H1 (cell line): ENCODE results near the gene ZIM2. TPM values are rescaled to one million over a fixed set of nuclear protein-coding genes. Genes with fewer than 3 reads are reported as not detected.

Experiments used
- CTCF ChIA-PET: fragments of 300-600 bp; sonication (Branson Sonifier 250); formaldehyde crosslinking; loops from one replicate; lab custom pipeline; 2021; ENCODE audit not compliant: partially characterized antibody; lab: Charles Lee
- POLR2A ChIA-PET: fragments of 300-600 bp; sonication (Branson Sonifier 250); formaldehyde crosslinking; loops from one replicate; lab custom pipeline; 2021; ENCODE audit warnings: inconsistent platforms; ENCODE audit not compliant: partially characterized antibody; lab: Charles Lee
- DNase-seq, 2 experiments: peaks; one replicate each; pipeline versions ENCODE4 v3.0.0 to v3.0.0-alpha.2; 2010 to 2022; ENCODE audit warnings: low spot score in 2 of 2, low read depth in 1 of 2, mixed read lengths in 1 of 2
- FAIRE-seq: peaks from 2 replicates; lab custom pipeline; 2011; peaks lifted over from hg19 to GRCh38; lab: Jason Lieb, UNC
- H2AFZ ChIP-seq: 2 replicates; pipeline ENCODE4 v1.8.1; 2012; ENCODE audit warnings: low read length, inconsistent platforms
- H2AK5ac ChIP-seq: 2 replicates; pipeline ENCODE4 v1.6.1; 2013; ENCODE audit warnings: low read depth, low read length
- H2BK120ac ChIP-seq: replicated peaks from 2 replicates; pipeline ENCODE3; 2013; ENCODE audit warnings: low read depth, low read length, inconsistent platforms
- H2BK12ac ChIP-seq: 2 replicates; pipeline ENCODE4 v1.6.1; 2013; ENCODE audit warnings: low read depth, low read length
- H2BK15ac ChIP-seq: 2 replicates; pipeline ENCODE4 v1.6.1; 2013; ENCODE audit warnings: low read length
- H2BK20ac ChIP-seq: 2 replicates; pipeline ENCODE4 v1.6.1; 2013; ENCODE audit warnings: low read length
- H2BK5ac ChIP-seq: 2 replicates; pipeline ENCODE4 v1.6.1; 2013; ENCODE audit warnings: low read depth, low read length
- H3K14ac ChIP-seq: 2 replicates; pipeline ENCODE4 v1.6.1; 2013; ENCODE audit warnings: inconsistent platforms; ENCODE audit not compliant: insufficient read length
- H3K18ac ChIP-seq: 2 replicates; pipeline ENCODE4 v1.6.1; 2013; ENCODE audit warnings: low read length; ENCODE audit errors: extremely low read depth
- H3K23ac ChIP-seq: 2 replicates; pipeline ENCODE4 v1.6.1; 2013; ENCODE audit warnings: inconsistent platforms; ENCODE audit not compliant: insufficient read length
- H3K23me2 ChIP-seq: 2 replicates; pipeline ENCODE4 v1.6.1; 2013; ENCODE audit warnings: low read depth, low read length
- H3K27ac ChIP-seq: 2 replicates; pipeline ENCODE4 v1.6.1; 2011; ENCODE audit warnings: low read depth, low read length, inconsistent platforms
- H3K27me3 ChIP-seq, 4 experiments: replicated peaks in 1 of 4; 1 replicate in 1 of 4; 2 replicates in 3 of 4; pipeline versions ENCODE4 v1.6.1 to v1.8.1; 2011 to 2013; ENCODE audit warnings: low read length in 3 of 4, mild to moderate bottlenecking in 3 of 4, inconsistent platforms in 2 of 4, mixed read lengths in 2 of 4, moderate library complexity in 1 of 4; ENCODE audit not compliant: control insufficient read depth in 3 of 4, insufficient read depth in 3 of 4; ENCODE audit errors: extremely low read depth in 1 of 4
- H3K36me3 ChIP-seq, 4 experiments: 2 replicates each; pipeline versions ENCODE4 v1.6.1 to v1.8.1; 2011 to 2013; ENCODE audit warnings: mild to moderate bottlenecking in 4 of 4, low read length in 3 of 4, moderate library complexity in 2 of 4, control low read depth in 1 of 4, inconsistent platforms in 1 of 4; ENCODE audit not compliant: insufficient read depth in 4 of 4, control insufficient read depth in 2 of 4
- H3K4ac ChIP-seq: replicated peaks from 2 replicates; pipeline ENCODE3; 2013; ENCODE audit warnings: low read length, low read depth, mixed read lengths, inconsistent platforms; ENCODE audit not compliant: insufficient read length
- H3K4me1 ChIP-seq, 4 experiments: replicated peaks in 1 of 4; 1 replicate in 1 of 4; 2 replicates in 3 of 4; pipeline versions ENCODE4 v1.6.1 to v1.8.1; 2011 to 2013; ENCODE audit warnings: low read length in 3 of 4, inconsistent platforms in 2 of 4, mixed read lengths in 1 of 4; ENCODE audit not compliant: insufficient read depth in 4 of 4, control insufficient read depth in 3 of 4
- H3K4me2 ChIP-seq, 2 experiments: 2 replicates each; pipeline versions ENCODE4 v1.6.1 to v1.8.1; 2011 to 2013; ENCODE audit warnings: low read depth in 2 of 2, low read length in 2 of 2, control low read depth in 1 of 2, inconsistent platforms in 1 of 2, mild to moderate bottlenecking in 1 of 2; ENCODE audit not compliant: insufficient read depth in 1 of 2
- H3K4me3 ChIP-seq, 4 experiments: fragments of 200-600, 300-600 bp in 1 of 4; sonication (generic), shearing (Covaris generic), sonication (Bioruptor Twin) in 1 of 4; 2 replicates each; pipeline versions ENCODE4 v1.5.1 to v1.8.1; 2011 to 2016; ENCODE audit warnings: low read length in 4 of 4, low read depth in 3 of 4, control low read depth in 2 of 4, inconsistent platforms in 2 of 4, mild to moderate bottlenecking in 2 of 4, mixed read lengths in 1 of 4, moderate library complexity in 1 of 4; ENCODE audit not compliant: insufficient read depth in 2 of 4; ENCODE audit errors: extremely low read depth in 1 of 4
- H3K56ac ChIP-seq: replicated peaks from 2 replicates; pipeline ENCODE3; 2013; ENCODE audit warnings: low read depth, mild to moderate bottlenecking, mixed read lengths, low read length, inconsistent platforms; ENCODE audit not compliant: insufficient read length
- H3K79me1 ChIP-seq: 2 replicates; pipeline ENCODE4 v1.6.1; 2013; ENCODE audit warnings: low read depth, low read length, control low read depth
- H3K79me2 ChIP-seq, 2 experiments: 2 replicates each; pipeline versions ENCODE4 v1.6.1 to v1.8.1; 2012 to 2013; ENCODE audit warnings: low read length in 2 of 2, mild to moderate bottlenecking in 2 of 2, inconsistent platforms in 1 of 2; ENCODE audit not compliant: insufficient read depth in 2 of 2, control insufficient read depth in 1 of 2
- H3K9ac ChIP-seq, 4 experiments: replicated peaks in 1 of 4; 1 replicate in 1 of 4; 2 replicates in 3 of 4; pipeline versions ENCODE4 v1.6.1 to v1.8.1; 2011 to 2013; ENCODE audit warnings: low read depth in 3 of 4, low read length in 3 of 4, control low read depth in 2 of 4, mild to moderate bottlenecking in 2 of 4, moderate library complexity in 2 of 4, inconsistent platforms in 1 of 4; ENCODE audit errors: extremely low read depth in 1 of 4
- H3K9me3 ChIP-seq, 2 experiments: 2 replicates each; pipeline versions ENCODE4 v1.6.1 to v1.8.1; 2012 to 2013; ENCODE audit warnings: mild to moderate bottlenecking in 2 of 2, moderate library complexity in 2 of 2, control low read depth in 1 of 2, inconsistent platforms in 1 of 2, low read depth in 1 of 2, low read length in 1 of 2, mixed read lengths in 1 of 2; ENCODE audit not compliant: insufficient read depth in 2 of 2
- H4K20me1 ChIP-seq, 2 experiments: replicated peaks in 1 of 2; 2 replicates each; pipeline versions ENCODE3 to v1.8.1; 2011 to 2013; ENCODE audit warnings: inconsistent platforms in 2 of 2, low read length in 2 of 2, mild to moderate bottlenecking in 1 of 2; ENCODE audit not compliant: insufficient read depth in 2 of 2, control insufficient read depth in 1 of 2
- H4K5ac ChIP-seq: 2 replicates; pipeline ENCODE4 v1.6.1; 2013; ENCODE audit warnings: low read length, low read depth, mixed read lengths, inconsistent platforms; ENCODE audit not compliant: insufficient read length
- H4K8ac ChIP-seq: 2 replicates; pipeline ENCODE4 v1.8.0; 2013; ENCODE audit warnings: mild to moderate bottlenecking, moderate library complexity, low read length, inconsistent platforms; ENCODE audit not compliant: insufficient read depth; ENCODE audit errors: extremely low read depth
- H4K91ac ChIP-seq: replicated peaks from 2 replicates; pipeline ENCODE3; 2013; ENCODE audit warnings: low read length, mixed read lengths, inconsistent platforms; ENCODE audit not compliant: insufficient read length
- ASH2L ChIP-seq: fragments of 200-600, 300-600 bp; sonication (generic); IDR thresholded peaks from one replicate; pipeline ENCODE4 v1.7.1; 2017; ENCODE audit warnings: low read length
- BRCA1 ChIP-seq: IDR thresholded peaks from 2 replicates; pipeline ENCODE4 v1.6.1; 2012; ENCODE audit warnings: low read depth, low read length, improper control_type of control experiment
- CHD1 ChIP-seq: IDR thresholded peaks from 2 replicates; pipeline ENCODE4 v1.6.1; 2012; ENCODE audit warnings: low read depth, low read length, improper control_type of control experiment
- HDAC6 ChIP-seq: IDR thresholded peaks from one replicate; pipeline ENCODE4 v1.7.1; 2012; ENCODE audit warnings: low read depth, mild to moderate bottlenecking, inconsistent platforms, low read length, moderate library complexity
- RAD21 ChIP-seq, 2 experiments: IDR thresholded peaks in 1 of 2; conservative IDR thresholded peaks in 1 of 2; 2 replicates each; pipeline ENCODE4 v1.6.1; 2011; ENCODE audit warnings: low read depth in 2 of 2, low read length in 2 of 2, improper control_type of control experiment in 1 of 2, inconsistent platforms in 1 of 2, mild to moderate bottlenecking in 1 of 2, moderate library complexity in 1 of 2
- RBBP5 ChIP-seq: IDR thresholded peaks from 2 replicates; pipeline ENCODE4 v1.7.1; 2012; ENCODE audit warnings: low read depth, mild to moderate bottlenecking, inconsistent platforms, low read length, moderate library complexity, borderline replicate concordance
- RFX5 ChIP-seq: IDR thresholded peaks from 2 replicates; pipeline ENCODE4 v1.6.1; 2011; ENCODE audit warnings: low read depth, low read length, improper control_type of control experiment, borderline replicate concordance
- SIX5 ChIP-seq: IDR thresholded peaks from 2 replicates; pipeline ENCODE4 v1.6.1; 2011; ENCODE audit warnings: mild to moderate bottlenecking, low read depth, low read length
- TAF1 ChIP-seq: IDR thresholded peaks from 2 replicates; pipeline ENCODE4 v1.6.1; 2011; ENCODE audit warnings: mild to moderate bottlenecking, low read depth, low read length
- TAF7 ChIP-seq: optimal IDR thresholded peaks from 2 replicates; pipeline ENCODE3; 2011; ENCODE audit warnings: low read depth, mild to moderate bottlenecking, inconsistent platforms, low read length, moderate library complexity, borderline replicate concordance
- TEAD4 ChIP-seq: IDR thresholded peaks from 2 replicates; pipeline ENCODE4 v1.6.1; 2012; ENCODE audit warnings: low read depth, low read length, inconsistent platforms, mixed read lengths
- WGBS, 2 experiments: shearing (Covaris generic) in 1 of 2; methylation state at CpG; one replicate each; pipeline versions ENCODE4 v1.1.6 to v1.1.7; 2013 to 2015; ENCODE audit warnings: low lambda C conversion rate in 2 of 2, mixed read lengths in 2 of 2, inconsistent platforms in 1 of 2, low coverage in 1 of 2, missing lambda C conversion rate in 1 of 2; ENCODE audit not compliant: insufficient replicate concordance in 2 of 2, insufficient coverage in 1 of 2, insufficient read length in 1 of 2; ENCODE audit errors: extremely low coverage in 1 of 2, missing lambda C conversion rate in 1 of 2; 5-methylcytosine and 5-hydroxymethylcytosine counted together
- polyA plus RNA-seq, 7 experiments: library from polyadenylated mRNA; depleted of rRNA in 3 of 7; stranded (reverse) in 5 of 7; unstranded in 2 of 7; fragments of >200 nt in 5 of 7; fragments of 200-250 nt in 2 of 7; gene quantifications; 1 replicate in 5 of 7; 2 replicates in 1 of 7; 4 replicates in 1 of 7; pipeline versions ENCODE4 v1.2.1 to v1.2.3, GENCODE V29; 2011 to 2013; ENCODE audit warnings: missing spikeins in 2 of 7, mixed read lengths in 2 of 7
- total RNA-seq: library from RNA; stranded (reverse); fragmentation: NEBNext Ultra II Directional; extraction: Animal tissue kit (Norgen Biotek cat#: 25700); gene quantifications from 2 replicates; pipeline ENCODE4 v1.2.1, GENCODE V29; 2021
- TF ChIP-seq, protein P1 (sequence below), 3 experiments: IDR thresholded peaks; 1 replicate in 2 of 3; 2 replicates in 1 of 3; pipeline versions ENCODE4 v1.5.1 to v1.6.1; 2011; ENCODE audit warnings: low read length in 3 of 3, mild to moderate bottlenecking in 3 of 3, inconsistent platforms in 2 of 3, low read depth in 1 of 3, moderate library complexity in 1 of 3; ENCODE audit not compliant: insufficient read depth in 1 of 3; ENCODE audit errors: control extremely low read depth in 1 of 3

The ZIM2 gene
- total and polyA plus RNA-seq, 2 of the 8 experiments (the other 6 are each of a cell fraction or from before 2014, with no cell fraction given): not detected

DNA sequence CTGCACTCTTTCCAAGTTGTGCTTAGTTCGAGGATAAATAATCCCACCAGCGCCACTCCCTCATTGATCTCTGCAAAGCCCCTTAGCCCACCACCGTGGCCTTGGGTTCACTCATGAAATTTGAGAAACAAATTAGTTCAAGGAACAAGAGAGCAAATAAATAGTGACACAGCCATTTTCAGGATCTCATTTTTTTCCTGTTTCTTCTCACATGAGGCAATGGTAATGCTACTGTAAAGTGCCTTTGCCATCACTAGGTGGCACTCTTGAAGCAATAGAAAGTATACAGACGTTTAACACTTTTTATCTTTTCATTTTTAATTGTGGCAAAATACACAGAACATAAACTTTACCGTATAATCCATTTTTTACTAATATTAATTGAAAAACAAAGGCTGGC is 92.1 kb downstream of the ZIM2 start:
- Histone ChIP-seq H3K36me3 (no peaks in the 10 kb centered on the region), H2BK15ac (no peak overlapping the region), H2BK120ac (no peak overlapping the region), H3K14ac (no peak overlapping the region), H2BK5ac (no peak overlapping the region), H3K4me3 (no peak overlapping the region), H3K56ac (no peak overlapping the region), H3K9ac (no peak overlapping the region), H3K23ac (no peak overlapping the region), H3K79me2 (no peaks in the 10 kb centered on the region), H4K20me1 (no peaks in the 10 kb centered on the region), H4K8ac (no peak overlapping the region), H3K18ac (no peak overlapping the region), H3K4ac (no peak overlapping the region), H4K91ac (no peak overlapping the region), H3K4me2 (no peak overlapping the region), H3K9me3 (peaks cover 59 to 75% of the 10 kb centered on the region in 2 experiments), H3K79me1 (no peaks in the 10 kb centered on the region), H3K27me3 (no peaks in the 10 kb centered on the region), H3K23me2 (no peaks in the 10 kb centered on the region), H3K27ac (no peak overlapping the region), H2AFZ (no peak overlapping the region), H4K5ac (no peak overlapping the region), H3K4me1 (no peaks in the 10 kb centered on the region; a peak in 1 of 7 replicates), H2BK12ac (no peak overlapping the region), H2BK20ac (no peak overlapping the region), H2AK5ac (no peak overlapping the region)
- 50% methylated on average over 5 of the region's 5 CpGs; no CpG with 5 or more reads in 1 of the 2 experiments for WGBS, 2 experiments
- FAIRE-seq (no peak), DNase-seq (no peak)
- POLR2A ChIA-PET: no interaction called here
- CTCF ChIA-PET: interaction anchor here (1.2 kb wide), 1 partner anchor 16 kb away, joined by 3 read pairs; no protein-coding TSS in a partner anchor
- TF ChIP-seq HDAC6 (no peak), TAF1 (no peak), RBBP5 (no peak), BRCA1 (no peak), ASH2L (no peak), RFX5 (no peak), RAD21 (IDR thresholded peaks at IDR 0.05 in 1 of 2, conservative IDR thresholded peaks at IDR 0.05 in 1 of 2; ENCODE audit: low read depth in 2 of 2, low read length in 2 of 2) (peak; percentile 32 to 38), TEAD4 (no peak), TAF7 (no peak), SIX5 (no peak), CHD1 (no peak)
- TF ChIP-seq, protein P1, sequence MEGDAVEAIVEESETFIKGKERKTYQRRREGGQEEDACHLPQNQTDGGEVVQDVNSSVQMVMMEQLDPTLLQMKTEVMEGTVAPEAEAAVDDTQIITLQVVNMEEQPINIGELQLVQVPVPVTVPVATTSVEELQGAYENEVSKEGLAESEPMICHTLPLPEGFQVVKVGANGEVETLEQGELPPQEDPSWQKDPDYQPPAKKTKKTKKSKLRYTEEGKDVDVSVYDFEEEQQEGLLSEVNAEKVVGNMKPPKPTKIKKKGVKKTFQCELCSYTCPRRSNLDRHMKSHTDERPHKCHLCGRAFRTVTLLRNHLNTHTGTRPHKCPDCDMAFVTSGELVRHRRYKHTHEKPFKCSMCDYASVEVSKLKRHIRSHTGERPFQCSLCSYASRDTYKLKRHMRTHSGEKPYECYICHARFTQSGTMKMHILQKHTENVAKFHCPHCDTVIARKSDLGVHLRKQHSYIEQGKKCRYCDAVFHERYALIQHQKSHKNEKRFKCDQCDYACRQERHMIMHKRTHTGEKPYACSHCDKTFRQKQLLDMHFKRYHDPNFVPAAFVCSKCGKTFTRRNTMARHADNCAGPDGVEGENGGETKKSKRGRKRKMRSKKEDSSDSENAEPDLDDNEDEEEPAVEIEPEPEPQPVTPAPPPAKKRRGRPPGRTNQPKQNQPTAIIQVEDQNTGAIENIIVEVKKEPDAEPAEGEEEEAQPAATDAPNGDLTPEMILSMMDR (IDR thresholded peaks at IDR 0.05; ENCODE audit: control extremely low read depth in 1 of 3, insufficient read depth in 1 of 3, low read depth in 1 of 3, low read length in 3 of 3): peak in 1 of 3 experiments; percentile 32; a peak in 2 of 4 replicates
